Gastroesophageal sphincter (tissue), 4 donors: ENCODE measurements around the gene TCOF1. TPM values are rescaled to one million over a fixed set of nuclear protein-coding genes. Genes with fewer than 3 reads are reported as not detected.
A peak's percentile ranks its signal among the peaks of the same experiment; 100 is the strongest.
"Not testable (repeated sequence)": the region's sequence is repeated elsewhere in the genome, so short reads cannot be mapped to it uniquely, and the experiment has no call there.

Experiments used
- ATAC-seq: fragments of 150-250 bp; one replicate; pipeline ENCODE4 v1.9.1; 2016; ENCODE audit warnings: mild to moderate bottlenecking, moderate library complexity
- H3K27ac ChIP-seq, 4 donors: fragments of 200-600 bp; sonication (generic) in 3 of 4; 1 replicate in 3 of 4; 2 replicates in 1 of 4; pipeline ENCODE4 v1.5.1; 2016 to 2019
- H3K27me3 ChIP-seq: fragments of 200-600 bp; sonication (generic); one replicate; pipeline ENCODE4 v1.5.1; 2019
- H3K36me3 ChIP-seq, 2 donors: fragments of 200-600 bp; sonication (generic); one replicate each; pipeline ENCODE4 v1.5.1; 2019; ENCODE audit warnings: control low read depth in 1 of 2
- H3K4me1 ChIP-seq, 3 donors: fragments of 200-600 bp; sonication (generic); 1 replicate in 2 of 3; 2 replicates in 1 of 3; pipeline ENCODE4 v1.5.1; 2016 to 2019; ENCODE audit warnings: control low read depth in 2 of 3
- H3K4me3 ChIP-seq, 2 donors: fragments of 200-600 bp; sonication (generic); one replicate each; pipeline ENCODE4 v1.5.1; 2019; ENCODE audit warnings: mild to moderate bottlenecking in 1 of 2, moderate library complexity in 1 of 2
- H3K9me3 ChIP-seq, 3 donors: fragments of 200-600 bp; sonication (generic); one replicate each; pipeline ENCODE4 v1.5.1; 2017 to 2019; ENCODE audit warnings: control low read depth in 2 of 3
- CTCF ChIP-seq, 4 experiments: fragments of 200-600 bp in 2 of 4; fragments of 450-650 bp in 2 of 4; sonication (generic) in 1 of 4; IDR thresholded peaks; one replicate each; pipeline ENCODE4 v1.5.1; 2017 to 2019; ENCODE audit warnings: antibody characterized with exemption in 4 of 4, mild to moderate bottlenecking in 2 of 4, moderate library complexity in 2 of 4
- EP300 ChIP-seq: sonication (generic); formaldehyde crosslinking; IDR thresholded peaks from one replicate; pipeline ENCODE4 v1.6.1; 2017; ENCODE audit warnings: antibody characterized with exemption, mild to moderate bottlenecking
- POLR2A ChIP-seq, 2 donors: fragments of 450-650 bp; IDR thresholded peaks; one replicate each; pipeline ENCODE4 v1.6.1; 2017; ENCODE audit warnings: antibody characterized with exemption in 2 of 2, mild to moderate bottlenecking in 2 of 2, moderate library complexity in 1 of 2
- POLR2AphosphoS5 ChIP-seq: sonication (generic); formaldehyde crosslinking; IDR thresholded peaks from one replicate; pipeline ENCODE4 v1.6.1; 2017; ENCODE audit warnings: antibody characterized with exemption
- WGBS, 2 donors: methylation state at CpG; one replicate each; pipeline ENCODE4 v1.1.5; 2018; ENCODE audit warnings: low coverage in 1 of 2; 5-methylcytosine and 5-hydroxymethylcytosine counted together
- total RNA-seq, 4 donors: library from RNA; depleted of rRNA; stranded (reverse); fragments of >200 nt; gene quantifications; one replicate each; pipeline ENCODE4 v1.1.0, GENCODE V29; 2016

Gene TCOF1
- total RNA-seq, 4 donors from 2014 or later = 25.4 to 55.7 (median 31.0) TPM

- Histone ChIP-seq H3K27me3 (no peaks in the 10 kb centered on the region), H3K9me3 (no peaks in the 10 kb centered on the region), H3K36me3 (no peaks in the 10 kb centered on the region), H3K4me1 (no peaks in the 10 kb centered on the region), H3K27ac (no peak overlapping the region), H3K4me3 (no peak overlapping the region)
- TF ChIP-seq EP300 = no peak
- TF ChIP-seq POLR2A (IDR thresholded peaks at IDR 0.05) = no peak
- no peak for TF ChIP-seq POLR2AphosphoS5
- TF ChIP-seq CTCF (IDR thresholded peaks at IDR 0.05) = no peak
- WGBS, 2 donors = 51 to 80% methylated on average over 1 to 4 of the region's 4 CpGs
- ATAC-seq = no peak
These were observed 64.6 kb downstream of the TCOF1 start for GRCh38 chr5:150422075-150422474.

DNA sequence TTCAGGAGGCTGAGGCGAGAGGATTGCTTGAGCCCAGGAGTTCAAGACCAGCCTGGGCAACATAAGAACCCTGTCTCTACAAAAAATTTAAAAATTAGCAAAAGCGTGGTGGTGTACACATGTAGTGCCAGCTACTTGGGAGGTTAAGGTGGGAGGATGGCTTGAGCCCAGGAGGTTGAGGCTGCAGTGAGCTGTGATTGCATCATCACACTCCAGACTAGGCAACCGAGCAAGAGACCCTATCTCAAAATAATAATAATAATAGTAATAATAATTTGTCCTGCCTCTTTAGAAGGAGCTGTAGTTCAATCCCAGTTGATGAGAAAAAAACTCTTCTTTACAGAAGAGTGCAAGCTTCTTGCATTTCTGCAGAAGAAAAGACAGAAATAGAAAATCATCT lies 65.3 kb downstream of the TCOF1 start:
- no peak for TF ChIP-seq POLR2A (IDR thresholded peaks at IDR 0.05)
- TF ChIP-seq POLR2AphosphoS5 = no peak
- TF ChIP-seq EP300 = no peak
- TF ChIP-seq CTCF (IDR thresholded peaks at IDR 0.05) = no peak
- H3K27ac ChIP-seq = no peak overlapping the region
- H3K9me3 ChIP-seq = no peaks in the 10 kb centered on the region
- no peak overlapping the region for H3K4me3 ChIP-seq
- no peaks in the 10 kb centered on the region for H3K27me3 ChIP-seq
- no peaks in the 10 kb centered on the region for H3K36me3 ChIP-seq
- H3K4me1 ChIP-seq = no peaks in the 10 kb centered on the region
- no peak for ATAC-seq
- WGBS, 2 donors = 61 to 68% methylated on average over 2 to 3 of the region's 3 CpGs

DNA sequence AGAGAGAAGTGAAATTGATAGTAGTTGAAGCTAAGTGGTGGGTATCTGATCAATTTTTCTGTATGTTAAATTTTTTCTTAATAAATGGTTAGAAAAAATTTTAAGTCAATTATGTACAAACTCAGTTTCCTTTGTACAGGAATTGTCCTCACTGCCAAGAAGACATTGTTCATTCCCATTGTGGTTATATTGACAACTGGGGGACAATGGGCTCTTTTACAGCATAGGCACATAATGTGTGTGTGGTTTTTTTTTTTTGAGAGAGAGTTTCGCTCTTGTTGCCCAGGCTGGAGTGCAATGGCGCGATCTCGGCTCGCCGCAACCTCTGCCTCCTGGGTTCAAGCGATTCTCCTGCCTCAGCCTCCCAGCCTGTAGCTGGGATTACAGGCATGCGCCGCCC lies 68.7 kb downstream of the TCOF1 start:
- not testable (repeated sequence) for H3K36me3 ChIP-seq, H3K27me3 ChIP-seq, H3K9me3 ChIP-seq, ATAC-seq, H3K4me1 ChIP-seq, H3K27ac ChIP-seq, H3K4me3 ChIP-seq
- WGBS, 2 donors = 91 to 93% methylated on average over 6 to 7 of the region's 9 CpGs

- Histone ChIP-seq H3K27me3 (no peaks in the 10 kb centered on the region), H3K4me1 (no peaks in the 10 kb centered on the region), H3K36me3 (no peaks in the 10 kb centered on the region), H3K9me3 (no peaks in the 10 kb centered on the region), H3K4me3 (no peak overlapping the region), H3K27ac (peak overlapping the region in 1 of 4 donors; percentile 19)
- peak; percentile 51 for ATAC-seq
- TF ChIP-seq POLR2AphosphoS5 (no peak), EP300 (no peak), CTCF (IDR thresholded peaks at IDR 0.05) (no peak), POLR2A (IDR thresholded peaks at IDR 0.05) (no peak)
- 40 to 72% methylated on average over 3 to 10 of the region's 18 CpGs for WGBS, 2 donors
These were observed 70.8 kb downstream of the TCOF1 start for GRCh38 chr5:150428106-150428876.

DNA sequence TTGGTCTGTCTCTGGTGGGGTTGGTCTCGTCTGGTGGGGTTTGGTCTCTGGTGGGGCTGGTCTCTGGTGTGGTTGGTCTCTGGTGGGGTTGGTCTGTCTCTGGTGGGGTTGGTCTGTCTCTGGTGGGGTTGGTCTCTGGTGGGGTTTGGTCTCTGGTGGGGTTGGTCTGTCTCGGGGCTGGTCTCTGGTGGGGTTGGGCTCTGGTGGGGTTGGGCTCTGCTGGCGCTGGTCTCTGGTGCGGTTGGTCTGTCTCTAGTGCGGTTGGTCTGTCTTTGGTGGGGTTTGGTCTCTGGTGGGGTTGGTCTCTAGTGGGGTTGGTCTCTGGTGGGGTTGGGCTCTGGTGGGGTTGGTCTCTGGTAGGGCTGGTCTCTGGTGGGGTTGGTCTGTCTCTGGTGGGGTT lies 71.5 kb downstream of the TCOF1 start:
- TF ChIP-seq POLR2AphosphoS5 (no peak), EP300 (no peak), CTCF (IDR thresholded peaks at IDR 0.05) (no peak), POLR2A (IDR thresholded peaks at IDR 0.05) (no peak)
- Histone ChIP-seq H3K9me3 (no peaks in the 10 kb centered on the region), H3K27ac (no peak overlapping the region), H3K4me1 (no peaks in the 10 kb centered on the region), H3K4me3 (no peak overlapping the region), H3K36me3 (no peaks in the 10 kb centered on the region), H3K27me3 (no peaks in the 10 kb centered on the region)
- no peak for ATAC-seq
- no CpG with 5 or more reads among the region's 5 CpGs for WGBS, 2 donors
